Kidney epithelial cell (primary cell): Measurements from ENCODE around the gene ZNF808. TPM values are rescaled to one million over a fixed set of nuclear protein-coding genes. Genes with fewer than 3 reads are reported as not detected.

Experiments
- DNase-seq: peaks from one replicate; pipeline ENCODE4 v3.0.0-alpha.2; 2010; ENCODE audit warnings: low read depth
- H3K27me3 ChIP-seq: 2 replicates; pipeline ENCODE4 v1.6.0; 2011; ENCODE audit warnings: low read length; ENCODE audit not compliant: control insufficient read depth, insufficient read depth
- H3K36me3 ChIP-seq: 2 replicates; pipeline ENCODE4 v1.5.1; 2011; ENCODE audit warnings: low read length; ENCODE audit not compliant: control insufficient read depth, insufficient read depth
- H3K4me3 ChIP-seq: 2 replicates; pipeline ENCODE4 v1.5.1; 2011; ENCODE audit warnings: low read depth, mild to moderate bottlenecking, control low read depth, low read length
- total RNA-seq: library from RNA; depleted of rRNA; stranded (reverse); fragments of >200 nt; gene quantifications from 2 replicates; pipeline ENCODE4 v1.2.3, GENCODE V29; 2015
- TF ChIP-seq, protein P1 (sequence below): IDR thresholded peaks from 2 replicates; pipeline ENCODE4 v1.5.1; 2011; ENCODE audit warnings: mild to moderate bottlenecking, moderate library complexity, low read length, control low read depth, inconsistent platforms; ENCODE audit not compliant: insufficient read depth, poor library complexity, severe bottlenecking

Gene ZNF808
- total RNA-seq, 1 donor from 2014 or later, result 15.0 TPM

DNA sequence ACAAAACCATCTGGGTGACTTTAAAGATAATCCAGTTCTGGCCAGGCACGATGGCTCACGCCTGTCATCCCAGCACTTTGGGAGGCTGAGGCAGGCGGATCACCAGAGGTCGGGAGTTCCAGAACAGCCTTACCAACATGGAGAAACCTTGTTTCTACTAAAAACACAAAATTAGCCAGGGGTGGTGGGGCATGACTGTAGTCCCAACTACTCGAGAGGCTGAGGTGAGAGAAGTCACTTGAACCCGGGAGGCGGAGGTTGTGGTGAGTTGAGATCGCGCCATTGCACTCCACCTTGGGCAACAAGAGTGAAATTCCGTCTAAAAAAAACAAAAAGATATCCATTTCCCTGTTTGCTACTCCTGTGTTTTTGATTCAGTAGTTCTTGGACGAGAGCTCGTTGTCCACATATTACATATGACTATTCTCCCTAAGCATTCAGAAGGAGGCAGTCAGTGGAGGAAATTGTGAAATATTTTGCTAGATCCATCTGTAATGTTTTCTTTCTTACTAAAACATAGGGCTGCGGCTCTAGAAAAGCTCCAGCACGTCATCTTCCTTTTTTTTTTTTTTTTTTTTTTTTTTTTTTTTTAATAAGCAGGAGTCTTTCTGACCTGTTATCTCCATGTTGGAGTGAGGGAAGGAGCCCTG lies 76.2 kb downstream of the ZNF808 start:
- Histone ChIP-seq H3K36me3 (no peaks in the 10 kb centered on the region), H3K4me3 (no peak overlapping the region), H3K27me3 (no peaks in the 10 kb centered on the region)
- TF ChIP-seq, protein P1, sequence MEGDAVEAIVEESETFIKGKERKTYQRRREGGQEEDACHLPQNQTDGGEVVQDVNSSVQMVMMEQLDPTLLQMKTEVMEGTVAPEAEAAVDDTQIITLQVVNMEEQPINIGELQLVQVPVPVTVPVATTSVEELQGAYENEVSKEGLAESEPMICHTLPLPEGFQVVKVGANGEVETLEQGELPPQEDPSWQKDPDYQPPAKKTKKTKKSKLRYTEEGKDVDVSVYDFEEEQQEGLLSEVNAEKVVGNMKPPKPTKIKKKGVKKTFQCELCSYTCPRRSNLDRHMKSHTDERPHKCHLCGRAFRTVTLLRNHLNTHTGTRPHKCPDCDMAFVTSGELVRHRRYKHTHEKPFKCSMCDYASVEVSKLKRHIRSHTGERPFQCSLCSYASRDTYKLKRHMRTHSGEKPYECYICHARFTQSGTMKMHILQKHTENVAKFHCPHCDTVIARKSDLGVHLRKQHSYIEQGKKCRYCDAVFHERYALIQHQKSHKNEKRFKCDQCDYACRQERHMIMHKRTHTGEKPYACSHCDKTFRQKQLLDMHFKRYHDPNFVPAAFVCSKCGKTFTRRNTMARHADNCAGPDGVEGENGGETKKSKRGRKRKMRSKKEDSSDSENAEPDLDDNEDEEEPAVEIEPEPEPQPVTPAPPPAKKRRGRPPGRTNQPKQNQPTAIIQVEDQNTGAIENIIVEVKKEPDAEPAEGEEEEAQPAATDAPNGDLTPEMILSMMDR, result no peak
- DNase-seq, result no peak

Other genes starting within 250 kb of the ZNF808 start
- gene ZNF480, start 230.5 kb upstream of the ZNF808 start, total RNA-seq, result 8.0 and 11.0 TPM in 2 replicates
- gene ZNF610, start 191.4 kb upstream of the ZNF808 start, total RNA-seq, result 4.5 and 5.8 TPM in 2 replicates
- 20.9 and 22.9 TPM in 2 replicates for gene ZNF880, start 157.7 kb upstream of the ZNF808 start, total RNA-seq
- 17.3 and 22.4 TPM in 2 replicates for gene ZNF528, start 129.8 kb upstream of the ZNF808 start, total RNA-seq
- gene ZNF534, start 98.5 kb upstream of the ZNF808 start, total RNA-seq, result not detected in 2 replicates
- 3.8 and 4.0 TPM in 2 replicates for gene ZNF578, start 74.1 kb upstream of the ZNF808 start, total RNA-seq
- gene ZNF701, start 42.6 kb downstream of the ZNF808 start, total RNA-seq, result 11.0 and 14.6 TPM in 2 replicates
- gene ZNF83, start 110.7 kb downstream of the ZNF808 start, total RNA-seq, result 60.2 and 60.8 TPM in 2 replicates
- gene ZNF611, start 207.4 kb downstream of the ZNF808 start, total RNA-seq, result 13.7 and 16.4 TPM in 2 replicates